Measurements from ENCODE around the gene FAHD2A. TPM values are rescaled to one million over a fixed set of nuclear protein-coding genes. Genes with fewer than 3 reads are reported as not detected.

The FAHD2A gene
- total and polyA plus RNA-seq, 2 experiments from 2014 or later = 27.6 to 51.0 TPM

DNA sequence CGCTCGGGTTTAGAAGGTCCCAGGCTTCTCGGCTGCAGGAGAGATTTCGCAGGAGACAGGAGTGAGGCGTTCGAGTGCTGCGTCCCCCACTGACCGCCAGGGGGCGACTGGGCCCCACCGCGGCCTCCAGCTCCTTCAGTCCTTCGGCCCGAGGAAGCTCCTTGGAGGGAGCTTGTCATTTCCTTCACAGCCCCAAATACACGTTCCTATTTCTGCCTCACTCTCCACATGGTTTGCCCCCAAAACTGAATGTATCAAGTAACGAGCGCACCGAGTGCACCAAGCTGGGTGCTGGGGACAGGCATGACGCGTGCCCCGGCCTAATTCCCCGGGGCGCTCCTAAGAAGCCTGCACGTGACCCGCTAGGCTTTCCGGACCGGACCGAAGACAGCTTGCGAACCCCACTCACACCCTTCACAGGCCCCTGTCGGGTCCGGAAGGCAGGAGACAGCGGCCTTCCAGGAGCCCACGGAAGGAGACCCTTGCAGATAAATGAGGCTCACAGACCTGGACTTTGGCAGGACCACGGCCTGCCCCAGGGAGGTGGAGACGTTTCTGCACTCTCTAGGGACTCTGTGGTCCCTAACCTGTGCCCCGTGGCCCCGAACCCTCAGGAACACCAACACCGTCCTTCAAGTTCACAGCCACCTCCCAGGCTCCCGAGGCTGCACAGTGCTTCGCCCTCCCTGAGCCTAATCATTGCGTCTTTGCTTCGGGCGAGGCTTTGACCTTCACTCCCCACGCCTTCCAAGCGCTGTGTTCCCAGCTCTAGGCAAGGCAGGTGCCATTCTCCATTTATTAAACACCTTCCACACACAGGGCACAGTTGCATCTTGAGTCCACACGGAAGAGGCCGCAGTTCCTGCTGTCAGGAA lies 13.0 kb upstream of the FAHD2A start:
- no peaks in the 10 kb centered on the region for H3K36me3 Mint-ChIP-seq (ENCODE audit: low read depth)
- ATAC-seq (peak; percentile 87), DNase-seq (ENCODE audit: low spot score) (peak; percentile 84)
- peaks cover 2% of the 10 kb centered on the region; the same call in 2 of the 3 replicates for H3K9me3 Mint-ChIP-seq
- H3K4me2 ChIP-seq = peak overlapping the region; percentile 70
- peak overlapping the region; percentile 96 for H2AFZ ChIP-seq
- 0 out of 2 replicates have a peak overlapping the region, but pooled peaks have one; percentile 38 for H3K4me3 ChIP-seq
- H3F3A ChIP-seq (replicated peaks; ENCODE audit: low read depth) = no peaks in the 10 kb centered on the region
- no peak overlapping the region for H3K4me3 Mint-ChIP-seq
- TF ChIP-seq EZH2phosphoT487 (IDR thresholded peaks at IDR 0.05; ENCODE audit: unreplicated experiment) (no peak), STAT1 (IDR thresholded peaks at IDR 0.05; ENCODE audit: unreplicated experiment) (no peak)
- TF ChIP-seq, protein P1, sequence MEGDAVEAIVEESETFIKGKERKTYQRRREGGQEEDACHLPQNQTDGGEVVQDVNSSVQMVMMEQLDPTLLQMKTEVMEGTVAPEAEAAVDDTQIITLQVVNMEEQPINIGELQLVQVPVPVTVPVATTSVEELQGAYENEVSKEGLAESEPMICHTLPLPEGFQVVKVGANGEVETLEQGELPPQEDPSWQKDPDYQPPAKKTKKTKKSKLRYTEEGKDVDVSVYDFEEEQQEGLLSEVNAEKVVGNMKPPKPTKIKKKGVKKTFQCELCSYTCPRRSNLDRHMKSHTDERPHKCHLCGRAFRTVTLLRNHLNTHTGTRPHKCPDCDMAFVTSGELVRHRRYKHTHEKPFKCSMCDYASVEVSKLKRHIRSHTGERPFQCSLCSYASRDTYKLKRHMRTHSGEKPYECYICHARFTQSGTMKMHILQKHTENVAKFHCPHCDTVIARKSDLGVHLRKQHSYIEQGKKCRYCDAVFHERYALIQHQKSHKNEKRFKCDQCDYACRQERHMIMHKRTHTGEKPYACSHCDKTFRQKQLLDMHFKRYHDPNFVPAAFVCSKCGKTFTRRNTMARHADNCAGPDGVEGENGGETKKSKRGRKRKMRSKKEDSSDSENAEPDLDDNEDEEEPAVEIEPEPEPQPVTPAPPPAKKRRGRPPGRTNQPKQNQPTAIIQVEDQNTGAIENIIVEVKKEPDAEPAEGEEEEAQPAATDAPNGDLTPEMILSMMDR (conservative IDR thresholded peaks at IDR 0.05; ENCODE audit: low read depth in 2 of 2) = peak; percentile 87 to 89
- H3K27me3 ChIP-seq (ENCODE audit: insufficient read depth) = 0 out of 2 replicates have a peak, but pooled peaks cover 3% of the 10 kb centered on the region
- H3K27ac ChIP-seq (ENCODE audit: low read depth) = no peak overlapping the region
- no peaks in the 10 kb centered on the region for H3K4me1 ChIP-seq (ENCODE audit: insufficient read depth)
- H3K79me2 ChIP-seq (replicated peaks; ENCODE audit: insufficient read depth) = no peaks in the 10 kb centered on the region
- H3K9me2 ChIP-seq (ENCODE audit: insufficient read depth) = no peaks in the 10 kb centered on the region
- H3K36me3 ChIP-seq (ENCODE audit: insufficient read depth) = no peaks in the 10 kb centered on the region
- no peaks in the 10 kb centered on the region; the same call in 1 of the 3 replicates for H3K4me1 Mint-ChIP-seq
- H3K27ac Mint-ChIP-seq = no peak overlapping the region
- peaks cover 19% of the 10 kb centered on the region for H3K27me3 Mint-ChIP-seq (ENCODE audit: insufficient read depth, low read depth, poor library complexity)
- no peaks in the 10 kb centered on the region for H4K20me1 ChIP-seq (replicated peaks; ENCODE audit: insufficient read depth)

DNA sequence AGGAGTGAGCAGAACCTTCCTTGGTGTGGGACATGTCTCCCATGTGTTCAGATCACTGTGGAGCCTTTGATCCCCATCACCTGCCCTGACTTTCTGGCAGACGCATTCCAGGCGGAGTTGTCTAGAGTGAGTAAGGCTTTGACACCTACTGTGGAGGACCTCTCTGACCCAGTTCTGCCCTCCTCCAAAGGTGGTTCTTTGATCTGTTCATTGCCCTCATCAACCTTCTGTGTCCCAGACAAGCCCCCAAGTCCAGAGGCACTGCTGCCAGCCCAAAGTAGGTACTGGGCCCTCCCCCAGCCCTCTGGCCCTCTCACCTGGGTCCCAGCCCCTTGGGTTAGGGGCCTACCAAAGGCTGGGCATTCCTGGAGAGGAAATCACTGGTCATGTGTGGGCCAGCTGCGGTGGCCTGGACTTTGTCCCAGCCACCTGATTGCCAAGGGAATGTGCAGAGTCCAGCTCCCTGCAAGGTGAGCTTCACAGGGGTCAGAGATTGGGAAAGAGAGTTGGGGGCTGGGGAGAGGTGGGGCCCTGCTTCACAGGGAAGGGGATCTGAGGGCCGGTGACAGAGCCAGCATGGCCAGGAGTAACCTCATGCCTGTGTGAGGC lies 12.1 kb upstream of the FAHD2A start:
- Histone ChIP-seq H3K79me2 (replicated peaks; ENCODE audit: insufficient read depth) (no peaks in the 10 kb centered on the region), H3K4me3 (no peak overlapping the region), H3K27me3 (ENCODE audit: insufficient read depth) (0 out of 2 replicates have a peak, but pooled peaks cover 3% of the 10 kb centered on the region), H4K20me1 (replicated peaks; ENCODE audit: insufficient read depth) (no peaks in the 10 kb centered on the region), H3K36me3 (ENCODE audit: insufficient read depth) (no peaks in the 10 kb centered on the region), H3K4me2 (no peak overlapping the region), H2AFZ (no peak overlapping the region), H3K27ac (ENCODE audit: low read depth) (no peak overlapping the region), H3F3A (replicated peaks; ENCODE audit: low read depth) (no peaks in the 10 kb centered on the region), H3K4me1 (ENCODE audit: insufficient read depth) (no peaks in the 10 kb centered on the region), H3K9me2 (ENCODE audit: insufficient read depth) (no peaks in the 10 kb centered on the region)
- no peak for ATAC-seq
- H3K4me3 Mint-ChIP-seq = no peak overlapping the region
- no peaks in the 10 kb centered on the region for H3K36me3 Mint-ChIP-seq (ENCODE audit: low read depth)
- peaks cover 19% of the 10 kb centered on the region for H3K27me3 Mint-ChIP-seq (ENCODE audit: insufficient read depth, low read depth, poor library complexity)
- H3K9me3 Mint-ChIP-seq = peaks cover 2% of the 10 kb centered on the region; the same call in 2 of the 3 replicates
- no peak for DNase-seq (ENCODE audit: low spot score)
- H3K27ac Mint-ChIP-seq = no peak overlapping the region
- no peaks in the 10 kb centered on the region; the same call in 1 of the 3 replicates for H3K4me1 Mint-ChIP-seq
- TF ChIP-seq EZH2 (IDR thresholded peaks at IDR 0.05; ENCODE audit: low read depth, unreplicated experiment) (no peak), ZNF114 (CRISPR knock-in tag; IDR thresholded peaks at IDR 0.05) (no peak), NANOG (IDR thresholded peaks at IDR 0.05; ENCODE audit: borderline replicate concordance) (no peak)
- TF ChIP-seq, protein P2, sequence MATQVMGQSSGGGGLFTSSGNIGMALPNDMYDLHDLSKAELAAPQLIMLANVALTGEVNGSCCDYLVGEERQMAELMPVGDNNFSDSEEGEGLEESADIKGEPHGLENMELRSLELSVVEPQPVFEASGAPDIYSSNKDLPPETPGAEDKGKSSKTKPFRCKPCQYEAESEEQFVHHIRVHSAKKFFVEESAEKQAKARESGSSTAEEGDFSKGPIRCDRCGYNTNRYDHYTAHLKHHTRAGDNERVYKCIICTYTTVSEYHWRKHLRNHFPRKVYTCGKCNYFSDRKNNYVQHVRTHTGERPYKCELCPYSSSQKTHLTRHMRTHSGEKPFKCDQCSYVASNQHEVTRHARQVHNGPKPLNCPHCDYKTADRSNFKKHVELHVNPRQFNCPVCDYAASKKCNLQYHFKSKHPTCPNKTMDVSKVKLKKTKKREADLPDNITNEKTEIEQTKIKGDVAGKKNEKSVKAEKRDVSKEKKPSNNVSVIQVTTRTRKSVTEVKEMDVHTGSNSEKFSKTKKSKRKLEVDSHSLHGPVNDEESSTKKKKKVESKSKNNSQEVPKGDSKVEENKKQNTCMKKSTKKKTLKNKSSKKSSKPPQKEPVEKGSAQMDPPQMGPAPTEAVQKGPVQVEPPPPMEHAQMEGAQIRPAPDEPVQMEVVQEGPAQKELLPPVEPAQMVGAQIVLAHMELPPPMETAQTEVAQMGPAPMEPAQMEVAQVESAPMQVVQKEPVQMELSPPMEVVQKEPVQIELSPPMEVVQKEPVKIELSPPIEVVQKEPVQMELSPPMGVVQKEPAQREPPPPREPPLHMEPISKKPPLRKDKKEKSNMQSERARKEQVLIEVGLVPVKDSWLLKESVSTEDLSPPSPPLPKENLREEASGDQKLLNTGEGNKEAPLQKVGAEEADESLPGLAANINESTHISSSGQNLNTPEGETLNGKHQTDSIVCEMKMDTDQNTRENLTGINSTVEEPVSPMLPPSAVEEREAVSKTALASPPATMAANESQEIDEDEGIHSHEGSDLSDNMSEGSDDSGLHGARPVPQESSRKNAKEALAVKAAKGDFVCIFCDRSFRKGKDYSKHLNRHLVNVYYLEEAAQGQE (IDR thresholded peaks at IDR 0.05; ENCODE audit: unreplicated experiment) = no peak

Data from GM23338 (cell line).